Measurements from ENCODE around the gene NUP42.

Gene NUP42

GRCh38 chr7:23237000-23237399 lies 55.2 kb downstream of the NUP42 start:
- H3K4me3 ChIP-seq (ENCODE audit: low read depth in 1 of 2, low read length in 2 of 2), result no peak overlapping the region
- no peaks in the 10 kb centered on the region for H3K9me3 ChIP-seq (ENCODE audit: control insufficient read depth in 1 of 2, low read length in 2 of 2)
- no peak overlapping the region for H3K27ac ChIP-seq (ENCODE audit: low read length)
- H3K27me3 ChIP-seq (ENCODE audit: low read depth, low read length), result no peaks in the 10 kb centered on the region
- H3K4me1 ChIP-seq (ENCODE audit: control insufficient read depth in 1 of 2, insufficient read depth in 2 of 2, low read length in 2 of 2), result no peaks in the 10 kb centered on the region
- H3K36me3 ChIP-seq (ENCODE audit: control insufficient read depth in 1 of 2, insufficient read depth in 2 of 2, low read length in 2 of 2), result no peaks in the 10 kb centered on the region

GRCh38 chr7:23238983-23239652 lies 57.3 kb downstream of the NUP42 start:
- Histone ChIP-seq H3K27ac (ENCODE audit: low read length) (no peak overlapping the region), H3K4me1 (ENCODE audit: control insufficient read depth in 1 of 2, insufficient read depth in 2 of 2, low read length in 2 of 2) (no peaks in the 10 kb centered on the region), H3K27me3 (ENCODE audit: low read depth, low read length) (no peaks in the 10 kb centered on the region), H3K4me3 (ENCODE audit: low read depth in 1 of 2, low read length in 2 of 2) (no peak overlapping the region), H3K36me3 (ENCODE audit: control insufficient read depth in 1 of 2, insufficient read depth in 2 of 2, low read length in 2 of 2) (no peaks in the 10 kb centered on the region), H3K9me3 (ENCODE audit: control insufficient read depth in 1 of 2, low read length in 2 of 2) (no peaks in the 10 kb centered on the region)

- H3K4me1 ChIP-seq (ENCODE audit: control insufficient read depth in 1 of 2, insufficient read depth in 2 of 2, low read length in 2 of 2), result no peaks in the 10 kb centered on the region
- no peaks in the 10 kb centered on the region for H3K9me3 ChIP-seq (ENCODE audit: control insufficient read depth in 1 of 2, low read length in 2 of 2)
- no peak overlapping the region for H3K4me3 ChIP-seq (ENCODE audit: low read depth in 1 of 2, low read length in 2 of 2)
These were observed 57.9 kb downstream of the NUP42 start for GRCh38 chr7:23239698-23240097.

GRCh38 chr7:23242321-23242720 lies 60.5 kb downstream of the NUP42 start:
- H3K4me1 ChIP-seq (ENCODE audit: control insufficient read depth in 1 of 2, insufficient read depth in 2 of 2, low read length in 2 of 2), result no peaks in the 10 kb centered on the region
- H3K27ac ChIP-seq (ENCODE audit: low read length), result no peak overlapping the region
- H3K4me3 ChIP-seq (ENCODE audit: low read depth in 1 of 2, low read length in 2 of 2), result no peak overlapping the region

More at GRCh38 chr7:23239698-23240097, 57.9 kb downstream of the NUP42 start:
- Histone ChIP-seq H3K36me3 (ENCODE audit: control insufficient read depth in 1 of 2, insufficient read depth in 2 of 2, low read length in 2 of 2) (no peaks in the 10 kb centered on the region), H3K27ac (ENCODE audit: low read length) (no peak overlapping the region), H3K27me3 (ENCODE audit: low read depth, low read length) (no peaks in the 10 kb centered on the region)

GRCh38 chr7:23242935-23243334 lies 61.1 kb downstream of the NUP42 start:
- H3K27ac ChIP-seq (ENCODE audit: low read length), result no peak overlapping the region
- H3K4me1 ChIP-seq (ENCODE audit: control insufficient read depth in 1 of 2, insufficient read depth in 2 of 2, low read length in 2 of 2), result no peaks in the 10 kb centered on the region
- H3K4me3 ChIP-seq (ENCODE audit: low read depth in 1 of 2, low read length in 2 of 2), result no peak overlapping the region
- peaks cover 8% of the 10 kb centered on the region for H3K27me3 ChIP-seq (ENCODE audit: low read depth, low read length)
- no peaks in the 10 kb centered on the region for H3K9me3 ChIP-seq (ENCODE audit: control insufficient read depth in 1 of 2, low read length in 2 of 2)
- no peaks in the 10 kb centered on the region for H3K36me3 ChIP-seq (ENCODE audit: control insufficient read depth in 1 of 2, insufficient read depth in 2 of 2, low read length in 2 of 2)

More at GRCh38 chr7:23242321-23242720, 60.5 kb downstream of the NUP42 start:
- H3K27me3 ChIP-seq (ENCODE audit: low read depth, low read length), result peaks cover 4% of the 10 kb centered on the region
- H3K36me3 ChIP-seq (ENCODE audit: control insufficient read depth in 1 of 2, insufficient read depth in 2 of 2, low read length in 2 of 2), result no peaks in the 10 kb centered on the region
- H3K9me3 ChIP-seq (ENCODE audit: control insufficient read depth in 1 of 2, low read length in 2 of 2), result no peaks in the 10 kb centered on the region

- Histone ChIP-seq H3K27me3 (ENCODE audit: low read depth, low read length) (peaks cover 15% of the 10 kb centered on the region), H3K4me3 (ENCODE audit: low read depth in 1 of 2, low read length in 2 of 2) (peak within 1 kb of the TSS; percentile 63), H3K36me3 (ENCODE audit: control insufficient read depth in 1 of 2, insufficient read depth in 2 of 2, low read length in 2 of 2) (no peaks in the 10 kb centered on the region), H3K4me1 (ENCODE audit: control insufficient read depth in 1 of 2, insufficient read depth in 2 of 2, low read length in 2 of 2) (no peaks in the 10 kb centered on the region), H3K9me3 (ENCODE audit: control insufficient read depth in 1 of 2, low read length in 2 of 2) (peaks cover 0 to 3% of the 10 kb centered on the region in 2 donors), H3K27ac (ENCODE audit: low read length) (peak within 1 kb of the TSS; percentile 48)
These were observed 64.7 kb downstream of the NUP42 start, which contains the start of gene GPNMB for GRCh38 chr7:23246555-23246954. Gene GPNMB, plus strand, starts transcription at chr7:23246775. Its CDS starts 83 bp downstream, at chr7:23246858.

GRCh38 chr7:23247046-23247602 lies 65.3 kb downstream of the NUP42 start:
- Histone ChIP-seq H3K4me3 (ENCODE audit: low read depth in 1 of 2, low read length in 2 of 2) (peak overlapping the region; percentile 63), H3K27ac (ENCODE audit: low read length) (peak overlapping the region; percentile 48), H3K4me1 (ENCODE audit: control insufficient read depth in 1 of 2, insufficient read depth in 2 of 2, low read length in 2 of 2) (no peaks in the 10 kb centered on the region), H3K36me3 (ENCODE audit: control insufficient read depth in 1 of 2, insufficient read depth in 2 of 2, low read length in 2 of 2) (no peaks in the 10 kb centered on the region), H3K9me3 (ENCODE audit: control insufficient read depth in 1 of 2, low read length in 2 of 2) (peaks cover 0 to 8% of the 10 kb centered on the region in 2 donors), H3K27me3 (ENCODE audit: low read depth, low read length) (peaks cover 15% of the 10 kb centered on the region)

- Histone ChIP-seq H3K27me3 (ENCODE audit: low read depth, low read length) (peaks cover 15% of the 10 kb centered on the region), H3K9me3 (ENCODE audit: control insufficient read depth in 1 of 2, low read length in 2 of 2) (peaks cover 0 to 8% of the 10 kb centered on the region in 2 donors), H3K27ac (ENCODE audit: low read length) (peak overlapping the region; percentile 48), H3K36me3 (ENCODE audit: control insufficient read depth in 1 of 2, insufficient read depth in 2 of 2, low read length in 2 of 2) (no peaks in the 10 kb centered on the region), H3K4me3 (ENCODE audit: low read depth in 1 of 2, low read length in 2 of 2) (peak overlapping the region; percentile 63), H3K4me1 (ENCODE audit: control insufficient read depth in 1 of 2, insufficient read depth in 2 of 2, low read length in 2 of 2) (no peaks in the 10 kb centered on the region)
These were observed 65.9 kb downstream of the NUP42 start for GRCh38 chr7:23247603-23248335.

- H3K36me3 ChIP-seq (ENCODE audit: control insufficient read depth in 1 of 2, insufficient read depth in 2 of 2, low read length in 2 of 2), result peaks cover 4 to 5% of the 10 kb centered on the region in 2 donors
- H3K4me1 ChIP-seq (ENCODE audit: control insufficient read depth in 1 of 2, insufficient read depth in 2 of 2, low read length in 2 of 2), result no peaks in the 10 kb centered on the region
- H3K27ac ChIP-seq (ENCODE audit: low read length), result no peak overlapping the region
- H3K27me3 ChIP-seq (ENCODE audit: low read depth, low read length), result peaks cover 15% of the 10 kb centered on the region
- H3K4me3 ChIP-seq (ENCODE audit: low read depth in 1 of 2, low read length in 2 of 2), result no peak overlapping the region
- H3K9me3 ChIP-seq (ENCODE audit: control insufficient read depth in 1 of 2, low read length in 2 of 2), result peaks cover 0 to 8% of the 10 kb centered on the region in 2 donors
These were observed 67.6 kb downstream of the NUP42 start for GRCh38 chr7:23249486-23249885.

Data from muscle layer of duodenum (tissue), 2 donors.